Large intestine (tissue), 3 donors: ENCODE data around the gene FERMT2. TPM values are rescaled to one million over a fixed set of nuclear protein-coding genes. Genes with fewer than 3 reads are reported as not detected.

Experiments used
- DNase-seq, 2 donors: peaks; one replicate each; pipeline versions ENCODE4 v3.0.0 to v3.0.0-alpha.2; 2013
- H3K27ac ChIP-seq: one replicate; pipeline ENCODE4 v1.5.1; 2013; ENCODE audit warnings: low read length
- H3K27me3 ChIP-seq: 2 replicates; pipeline ENCODE4 v1.6.1; 2013; ENCODE audit warnings: low read length; ENCODE audit not compliant: control insufficient read depth, insufficient read depth
- H3K36me3 ChIP-seq: 2 replicates; pipeline ENCODE4 v1.6.1; 2013; ENCODE audit warnings: low read length; ENCODE audit not compliant: control insufficient read depth, insufficient read depth
- H3K4me1 ChIP-seq: one replicate; pipeline ENCODE4 v1.6.1; 2013; ENCODE audit warnings: low read length; ENCODE audit not compliant: control insufficient read depth, insufficient read depth
- H3K4me3 ChIP-seq: one replicate; pipeline ENCODE4 v1.5.1; 2013; ENCODE audit warnings: low read length
- H3K9me3 ChIP-seq: one replicate; pipeline ENCODE4 v1.6.1; 2013; ENCODE audit warnings: mild to moderate bottlenecking, low read depth, low read length, moderate library complexity; ENCODE audit not compliant: control insufficient read depth
- WGBS: methylation state at CpG from one replicate; pipeline ENCODE4 v1.1.5; 2013; ENCODE audit warnings: low lambda C conversion rate; ENCODE audit not compliant: insufficient coverage; 5-methylcytosine and 5-hydroxymethylcytosine counted together
- polyA plus RNA-seq: library from polyadenylated mRNA; unstranded; fragments of 120-200 nt; gene quantifications from one replicate; pipeline ENCODE4 v1.2.1, GENCODE V29; 2013

Gene FERMT2
- polyA plus RNA-seq, 1 donor = 61.1 TPM

GRCh38 chr14:52834440-52834842, 116.4 kb downstream of the FERMT2 start:
- no peak overlapping the region for H3K4me3 ChIP-seq
- no peaks in the 10 kb centered on the region for H3K27me3 ChIP-seq
- no peak overlapping the region for H3K27ac ChIP-seq
- no peaks in the 10 kb centered on the region for H3K9me3 ChIP-seq
- no peak for DNase-seq
- 25% methylated on average over 1 of the region's 1 CpG for WGBS
- H3K4me1 ChIP-seq = no peaks in the 10 kb centered on the region
- H3K36me3 ChIP-seq = no peaks in the 10 kb centered on the region

GRCh38 chr14:52833891-52834290, 117.0 kb downstream of the FERMT2 start:
- no peak for DNase-seq
- no peaks in the 10 kb centered on the region for H3K4me1 ChIP-seq
- no peaks in the 10 kb centered on the region for H3K27me3 ChIP-seq
- no peaks in the 10 kb centered on the region for H3K9me3 ChIP-seq
- H3K4me3 ChIP-seq = no peak overlapping the region
- 94% methylated on average over 4 of the region's 5 CpGs for WGBS
- H3K27ac ChIP-seq = no peak overlapping the region
- no peaks in the 10 kb centered on the region for H3K36me3 ChIP-seq

- Histone ChIP-seq H3K4me3 (no peak overlapping the region), H3K9me3 (no peaks in the 10 kb centered on the region), H3K27ac (no peak overlapping the region), H3K27me3 (no peaks in the 10 kb centered on the region), H3K4me1 (no peaks in the 10 kb centered on the region), H3K36me3 (no peaks in the 10 kb centered on the region)
- no peak for DNase-seq
- WGBS = 80% methylated on average over 1 of the region's 7 CpGs
Measured at GRCh38 chr14:52829527-52830185, 121.2 kb downstream of the FERMT2 start.

- H3K4me1 ChIP-seq = no peaks in the 10 kb centered on the region
- DNase-seq = no peak
- no peak overlapping the region for H3K27ac ChIP-seq
- no peaks in the 10 kb centered on the region for H3K9me3 ChIP-seq
- no peaks in the 10 kb centered on the region for H3K36me3 ChIP-seq
- H3K27me3 ChIP-seq = no peaks in the 10 kb centered on the region
- H3K4me3 ChIP-seq = no peak overlapping the region
Measured at GRCh38 chr14:52827426-52827825, 123.4 kb downstream of the FERMT2 start.

GRCh38 chr14:52825085-52825484, 125.8 kb downstream of the FERMT2 start:
- H3K4me3 ChIP-seq = no peak overlapping the region
- H3K27me3 ChIP-seq = no peaks in the 10 kb centered on the region
- DNase-seq = no peak
- no peak overlapping the region for H3K27ac ChIP-seq
- WGBS = 85% methylated on average over 3 of the region's 4 CpGs
- H3K36me3 ChIP-seq = no peaks in the 10 kb centered on the region
- no peaks in the 10 kb centered on the region for H3K4me1 ChIP-seq
- H3K9me3 ChIP-seq = no peaks in the 10 kb centered on the region

GRCh38 chr14:52824462-52824861, 126.4 kb downstream of the FERMT2 start:
- 33% methylated on average over 1 of the region's 4 CpGs for WGBS
- no peak for DNase-seq
- Histone ChIP-seq H3K27ac (no peak overlapping the region), H3K4me1 (no peaks in the 10 kb centered on the region), H3K27me3 (no peaks in the 10 kb centered on the region), H3K4me3 (no peak overlapping the region), H3K9me3 (no peaks in the 10 kb centered on the region), H3K36me3 (no peaks in the 10 kb centered on the region)

- no peak for DNase-seq
- no peaks in the 10 kb centered on the region for H3K27me3 ChIP-seq
- no CpG with 5 or more reads among the region's 7 CpGs for WGBS
Measured at GRCh38 chr14:52821805-52822250, 129.0 kb downstream of the FERMT2 start.

GRCh38 chr14:52808101-52808500, 142.7 kb downstream of the FERMT2 start:
- no peaks in the 10 kb centered on the region for H3K36me3 ChIP-seq
- no peak overlapping the region for H3K27ac ChIP-seq
- DNase-seq = no peak
- WGBS = no CpG with 5 or more reads among the region's 1 CpG
- H3K27me3 ChIP-seq = no peaks in the 10 kb centered on the region
- H3K4me1 ChIP-seq = no peaks in the 10 kb centered on the region
- no peak overlapping the region for H3K4me3 ChIP-seq
- H3K9me3 ChIP-seq = no peaks in the 10 kb centered on the region

More at GRCh38 chr14:52821805-52822250, 129.0 kb downstream of the FERMT2 start:
- no peak overlapping the region for H3K4me3 ChIP-seq
- H3K36me3 ChIP-seq = no peaks in the 10 kb centered on the region
- no peak overlapping the region for H3K27ac ChIP-seq
- no peaks in the 10 kb centered on the region for H3K9me3 ChIP-seq
- H3K4me1 ChIP-seq = no peaks in the 10 kb centered on the region

Other genes with a start within 250 kb of the FERMT2 start
- gene PSMC6, start 243.8 kb downstream of the FERMT2 start, polyA plus RNA-seq = 127 TPM
- 11.9 TPM for gene STYX, start 220.9 kb downstream of the FERMT2 start, polyA plus RNA-seq
- 21.3 TPM for gene GNPNAT1, start 159.4 kb downstream of the FERMT2 start, polyA plus RNA-seq
- 10.2 TPM for gene DDHD1, start 202.3 kb upstream of the FERMT2 start, polyA plus RNA-seq